H1 (cell line): ENCODE results near the gene BCL2L11. TPM values are rescaled to one million over a fixed set of nuclear protein-coding genes. Genes with fewer than 3 reads are reported as not detected.
A peak's percentile ranks its signal among the peaks of the same experiment; 100 is the strongest.

Experiments
- ASH2L ChIP-seq: fragments of 200-600, 300-600 bp; sonication (generic); IDR thresholded peaks from one replicate; pipeline ENCODE4 v1.7.1; 2017; ENCODE audit warnings: low read length
- ATF3 ChIP-seq: IDR thresholded peaks from 2 replicates; pipeline ENCODE4 v1.6.1; 2011; ENCODE audit warnings: low read depth, mild to moderate bottlenecking, low read length; ENCODE audit not compliant: insufficient read depth
- BRCA1 ChIP-seq: IDR thresholded peaks from 2 replicates; pipeline ENCODE4 v1.6.1; 2012; ENCODE audit warnings: low read depth, low read length, improper control_type of control experiment
- CEBPB ChIP-seq: IDR thresholded peaks from 2 replicates; pipeline ENCODE4 v1.6.1; 2012; ENCODE audit warnings: low read depth, low read length
- CREB1 ChIP-seq: IDR thresholded peaks from 2 replicates; pipeline ENCODE4 v1.6.1; 2012; ENCODE audit warnings: inconsistent platforms
- E2F6 ChIP-seq: IDR thresholded peaks from 2 replicates; pipeline ENCODE4 v1.6.1; 2012; ENCODE audit warnings: inconsistent platforms
- GABPA ChIP-seq: IDR thresholded peaks from 2 replicates; pipeline ENCODE4 v1.6.1; 2011; ENCODE audit warnings: mild to moderate bottlenecking, low read length, moderate library complexity, borderline replicate concordance; ENCODE audit not compliant: insufficient read depth
- HDAC2 ChIP-seq, 2 experiments: fragments of 300-600 bp in 1 of 2; sonication (generic) in 1 of 2; IDR thresholded peaks; 2 replicates each; pipeline ENCODE4 v1.6.1; 2011 to 2012; ENCODE audit warnings: low read depth in 2 of 2, low read length in 2 of 2, mild to moderate bottlenecking in 2 of 2, moderate library complexity in 2 of 2, borderline replicate concordance in 1 of 2, inconsistent platforms in 1 of 2
- HDAC6 ChIP-seq: IDR thresholded peaks from one replicate; pipeline ENCODE4 v1.7.1; 2012; ENCODE audit warnings: low read depth, mild to moderate bottlenecking, inconsistent platforms, low read length, moderate library complexity
- KDM4A ChIP-seq: IDR thresholded peaks from one replicate; pipeline ENCODE4 v1.7.1; 2012; ENCODE audit warnings: low read depth, mild to moderate bottlenecking, moderate library complexity, low read length, inconsistent platforms; ENCODE audit not compliant: severe bottlenecking
- POLR2AphosphoS5 ChIP-seq: IDR thresholded peaks from 2 replicates; pipeline ENCODE4 v1.6.1; 2011; ENCODE audit warnings: low read depth, low read length
- RFX5 ChIP-seq: IDR thresholded peaks from 2 replicates; pipeline ENCODE4 v1.6.1; 2011; ENCODE audit warnings: low read depth, low read length, improper control_type of control experiment, borderline replicate concordance
- RNF2 ChIP-seq: fragments of 200-900, 300-1000 bp; sonication (generic); IDR thresholded peaks from 2 replicates; pipeline ENCODE4 v1.7.1; 2016; ENCODE audit warnings: borderline replicate concordance, low read depth, mild to moderate bottlenecking, antibody characterized with exemption, low read length; ENCODE audit not compliant: poor library complexity, severe bottlenecking; ENCODE audit errors: missing control alignments
- SIX5 ChIP-seq: IDR thresholded peaks from 2 replicates; pipeline ENCODE4 v1.6.1; 2011; ENCODE audit warnings: mild to moderate bottlenecking, low read depth, low read length
- SP2 ChIP-seq: IDR thresholded peaks from 2 replicates; pipeline ENCODE4 v1.6.1; 2012; ENCODE audit warnings: mild to moderate bottlenecking, low read length, inconsistent platforms
- TAF1 ChIP-seq: IDR thresholded peaks from 2 replicates; pipeline ENCODE4 v1.6.1; 2011; ENCODE audit warnings: mild to moderate bottlenecking, low read depth, low read length
- TAF7 ChIP-seq: optimal IDR thresholded peaks from 2 replicates; pipeline ENCODE3; 2011; ENCODE audit warnings: low read depth, mild to moderate bottlenecking, inconsistent platforms, low read length, moderate library complexity, borderline replicate concordance
- YY1 ChIP-seq: IDR thresholded peaks from 2 replicates; pipeline ENCODE4 v1.6.1; 2011; ENCODE audit warnings: low read depth, mild to moderate bottlenecking, low read length
- polyA plus RNA-seq, 7 experiments: library from polyadenylated mRNA; depleted of rRNA in 3 of 7; stranded (reverse) in 5 of 7; unstranded in 2 of 7; fragments of >200 nt in 5 of 7; fragments of 200-250 nt in 2 of 7; gene quantifications; 1 replicate in 5 of 7; 2 replicates in 1 of 7; 4 replicates in 1 of 7; pipeline versions ENCODE4 v1.2.1 to v1.2.3, GENCODE V29; 2011 to 2013; ENCODE audit warnings: missing spikeins in 2 of 7, mixed read lengths in 2 of 7
- total RNA-seq: library from RNA; stranded (reverse); fragmentation: NEBNext Ultra II Directional; extraction: Animal tissue kit (Norgen Biotek cat#: 25700); gene quantifications from 2 replicates; pipeline ENCODE4 v1.2.1, GENCODE V29; 2021

BCL2L11 gene
- total and polyA plus RNA-seq, 2 of the 8 experiments (the other 6 are each of a cell fraction or from before 2014, with no cell fraction given), result 7.5 to 22.9 TPM

- TF ChIP-seq SIX5 (no peak), ATF3 (no peak), BRCA1 (no peak), ASH2L (peak; percentile 65), HDAC6 (no peak), YY1 (0 out of 2 replicates have a peak, but pooled peaks have one; percentile 58), RFX5 (no peak), POLR2AphosphoS5 (no peak), HDAC2 (IDR thresholded peaks at IDR 0.05; ENCODE audit: borderline replicate concordance in 1 of 2, low read depth in 2 of 2, low read length in 2 of 2) (peak in 1 of 2 experiments; percentile 32; a peak in 1 of 4 replicates), E2F6 (no peak), KDM4A (peak; percentile 41), CEBPB (no peak), RNF2 (no peak), TAF7 (no peak), CREB1 (no peak), GABPA (0 out of 2 replicates have a peak, but pooled peaks have one; percentile 55), SP2 (no peak), TAF1 (no peak)
These were observed 3.7 kb upstream of the BCL2L11 start (continued) for GRCh38 chr2:111116843-111117597.
